Pancreas (tissue), 10 donors: Measurements from ENCODE around the gene TLX1. TPM values are rescaled to one million over a fixed set of nuclear protein-coding genes. Genes with fewer than 3 reads are reported as not detected.

Experiments used
- ATAC-seq, 4 donors: fragments of 200-7000 bp; cut with Tn5 transposase; one replicate each; pipeline versions ENCODE4 v1.8.0 to v1.9.1; 2020; ENCODE audit warnings: mild to moderate bottlenecking in 4 of 4, moderate library complexity in 4 of 4
- DNase-seq, 6 donors: peaks; one replicate each; pipeline ENCODE4 v3.0.0-alpha.2; 2020
- FAIRE-seq: peaks from 2 replicates; lab custom pipeline; 2012; peaks lifted over from hg19 to GRCh38; lab: Jason Lieb, UNC
- H3K27ac ChIP-seq, 4 donors: fragments of 200-600 bp; sonication (generic); 1 replicate in 3 of 4; 2 replicates in 1 of 4; pipeline versions ENCODE4 v1.5.0 to v1.8.0; 2020
- H3K27me3 ChIP-seq, 4 donors: fragments of 200-600 bp; one replicate each; pipeline ENCODE4 v1.8.0; 2021
- H3K36me3 ChIP-seq, 3 donors: fragments of 200-600 bp; sonication (generic) in 1 of 3; one replicate each; pipeline versions ENCODE4 v1.5.0 to v1.8.0; 2020 to 2021
- H3K4me1 ChIP-seq, 3 donors: fragments of 200-600 bp; one replicate each; pipeline ENCODE4 v1.8.0; 2021
- H3K4me3 ChIP-seq, 4 donors: fragments of 200-600 bp; sonication (generic) in 2 of 4; one replicate each; pipeline versions ENCODE4 v1.5.0 to v1.8.0; 2020 to 2021
- H3K9me3 ChIP-seq, 4 donors: fragments of 200-600 bp; one replicate each; pipeline ENCODE4 v1.8.0; 2021
- CTCF ChIP-seq, 4 donors: fragments of 200-600 bp; sonication (generic) in 3 of 4; IDR thresholded peaks; one replicate each; pipeline versions ENCODE4 v1.5.0 to v1.8.0; 2021; ENCODE audit warnings: antibody characterized with exemption in 4 of 4
- WGBS, 2 donors: extraction: QIAGEN DNeasy Blood & Tissue Kit; methylation state at CpG; one replicate each; pipeline ENCODE4 v1.1.7; 2013; 5-methylcytosine and 5-hydroxymethylcytosine counted together
- intact Hi-C, 3 donors: fragments of 100-400 bp; cut with DNase I; formaldehyde crosslinking; loops; one replicate each; pipeline versions ENCODE4 v1.11.1 to v1.14.2; 2022
- polyA plus RNA-seq, 2 donors: library from polyadenylated mRNA; stranded (reverse); fragments of 200-250 nt; gene quantifications; one replicate each; pipeline ENCODE4 v1.2.3, GENCODE V29; 2013
- total RNA-seq, 6 donors: library from RNA; stranded (reverse); fragmentation: NEBNext Ultra II Directional in 4 of 6; extraction: Animal tissue kit (Norgen Biotek cat#: 25700) in 4 of 6; gene quantifications; one replicate each; pipeline versions ENCODE4 v1.2.1 to v1.2.4, GENCODE V29; 2021 to 2023
- donor health status: healthy with polysubstance abuse.
- donor health status: DM: no; HTN: no; CAD: no; lungs with moderate emphysema.
- donor health status: DM: no; HTN: no; CAD: no.
- donor health status: control.
- donor health status: control.
- donor health status: Bipolar disorder and iron deficiency.
- donor health status: DM: yes; HTN: yes; CAD: no.
- donor health status: DM: no; HTN: no; CAD: no.
- donor health status: DM: no; HTN: no; CAD: no.
- donor health status: DM: yes; HTN: yes; CAD: no.

Gene TLX1
- total and polyA plus RNA-seq, 8 donors: 0.11 to 0.19 TPM; not detected in 6

GRCh38 chr10:101138788-101139420 lies 7.8 kb downstream of the TLX1 start:
- peaks cover 0 to 42% (median 14%) of the 10 kb centered on the region in 4 donors for H3K27me3 ChIP-seq
- FAIRE-seq: no peak
- intact Hi-C loops: no loop called here
- H3K9me3 ChIP-seq: no peaks in the 10 kb centered on the region
- H3K4me1 ChIP-seq: peaks cover 0 to 3% (median 0%) of the 10 kb centered on the region in 3 donors
- H3K4me3 ChIP-seq: no peak overlapping the region
- no peak for TF ChIP-seq CTCF (IDR thresholded peaks at IDR 0.05)
- no peak for DNase-seq
- no peaks in the 10 kb centered on the region for H3K36me3 ChIP-seq
- H3K27ac ChIP-seq: no peak overlapping the region
- no peak for ATAC-seq
- WGBS, 2 donors: 37 to 40% methylated on average over 8 of the region's 8 CpGs

- H3K27me3 ChIP-seq: peaks cover 0 to 36% (median 12%) of the 10 kb centered on the region in 4 donors
- peaks cover 0 to 2% (median 0%) of the 10 kb centered on the region in 3 donors for H3K4me1 ChIP-seq
- no peaks in the 10 kb centered on the region for H3K9me3 ChIP-seq
- no peak for FAIRE-seq
- peak in 1 of 4 donors; percentile 34 for ATAC-seq
- DNase-seq: peak in 1 of 6 donors; percentile 56
- WGBS, 2 donors: 27 to 28% methylated on average over 29 to 30 of the region's 30 CpGs
- H3K27ac ChIP-seq: no peak overlapping the region
- no peak overlapping the region for H3K4me3 ChIP-seq
- H3K36me3 ChIP-seq: no peaks in the 10 kb centered on the region
- intact Hi-C loops: no loop called here
- TF ChIP-seq CTCF (IDR thresholded peaks at IDR 0.05): no peak
These were observed 8.4 kb downstream of the TLX1 start for GRCh38 chr10:101139421-101139911.

GRCh38 chr10:101140084-101140949 lies 9.2 kb downstream of the TLX1 start:
- Histone ChIP-seq H3K4me1 (no peaks in the 10 kb centered on the region), H3K9me3 (no peaks in the 10 kb centered on the region), H3K4me3 (no peak overlapping the region), H3K27me3 (peaks cover 0 to 32% (median 9%) of the 10 kb centered on the region in 4 donors), H3K27ac (no peak overlapping the region), H3K36me3 (no peaks in the 10 kb centered on the region)
- DNase-seq (peak in 2 of 6 donors; percentile 54 to 70), FAIRE-seq (no peak), ATAC-seq (no peak)
- 12 to 15% methylated on average over 63 to 65 of the region's 65 CpGs for WGBS, 2 donors
- no peak for TF ChIP-seq CTCF (IDR thresholded peaks at IDR 0.05)
- intact Hi-C loops: loop anchor here in 2 of 3 donors (2.0 to 5.0 kb wide), 2 partner anchors 43 to 44 kb away; no protein-coding TSS in a partner anchor

- H3K27ac ChIP-seq: no peak overlapping the region
- DNase-seq (peak in 1 of 6 donors; percentile 66), ATAC-seq (no peak), FAIRE-seq (no peak)
- no peaks in the 10 kb centered on the region for H3K36me3 ChIP-seq
- H3K4me3 ChIP-seq: no peak overlapping the region
- peaks cover 0 to 29% (median 11%) of the 10 kb centered on the region in 4 donors for H3K27me3 ChIP-seq
- no peak for TF ChIP-seq CTCF (IDR thresholded peaks at IDR 0.05)
- H3K4me1 ChIP-seq: no peaks in the 10 kb centered on the region
- no peaks in the 10 kb centered on the region for H3K9me3 ChIP-seq
- intact Hi-C loops: loop anchor here in 2 of 3 donors (2.0 to 5.0 kb wide), 2 partner anchors 44 kb away; no protein-coding TSS in a partner anchor
- 46 to 49% methylated on average over 6 to 8 of the region's 8 CpGs for WGBS, 2 donors
These were observed 10.0 kb downstream of the TLX1 start for GRCh38 chr10:101140950-101141615.
